Stimulated activated CD4-positive, alpha-beta T cell treated with anti-CD3 and anti-CD28 coated beads, Interleukin-2, amount 100 ng/mL, for 24 hours (primary cell): ENCODE results near the gene AGRN.
"Not testable (repeated sequence)": the region's sequence is repeated elsewhere in the genome, so short reads cannot be mapped to it uniquely, and the experiment has no call there.

Experiments
- DNase-seq, 2 donors: peaks; one replicate each; pipeline ENCODE4 v3.0.0-alpha.2; 2020

Gene AGRN

DNA sequence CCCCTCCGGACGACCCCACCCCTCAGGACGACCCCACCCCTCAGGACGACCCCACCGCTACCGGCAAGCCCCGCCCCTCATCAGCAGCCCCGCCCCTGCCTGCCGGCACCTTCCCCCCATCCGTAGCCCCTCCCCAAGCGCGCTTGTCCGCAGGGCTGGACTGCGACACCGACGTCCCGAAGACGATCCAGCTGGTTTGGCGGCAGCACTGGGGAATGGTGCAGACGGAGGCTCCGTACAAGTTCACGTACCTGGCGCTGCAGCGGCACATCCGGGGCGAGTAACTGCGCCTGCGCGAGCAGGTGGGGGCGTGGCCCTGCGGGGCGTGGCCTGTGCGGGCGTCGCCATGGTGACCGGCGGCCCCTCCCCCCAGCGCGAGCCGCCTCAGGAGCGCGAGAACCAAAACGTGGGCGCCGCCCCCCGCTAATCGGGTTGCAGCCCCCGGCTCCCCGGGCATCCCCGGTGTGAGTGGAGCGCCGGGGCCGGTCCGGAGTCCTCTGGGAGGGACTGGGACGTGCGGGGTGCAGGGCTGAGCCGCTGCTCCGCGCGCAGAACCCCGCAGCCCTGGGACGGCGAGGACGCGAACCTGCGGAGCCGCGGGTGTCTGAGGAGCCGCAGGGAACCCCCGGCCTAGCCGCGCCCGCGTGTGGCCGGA is 49.3 kb downstream of the AGRN start:
- peak; percentile 90 for DNase-seq

DNA sequence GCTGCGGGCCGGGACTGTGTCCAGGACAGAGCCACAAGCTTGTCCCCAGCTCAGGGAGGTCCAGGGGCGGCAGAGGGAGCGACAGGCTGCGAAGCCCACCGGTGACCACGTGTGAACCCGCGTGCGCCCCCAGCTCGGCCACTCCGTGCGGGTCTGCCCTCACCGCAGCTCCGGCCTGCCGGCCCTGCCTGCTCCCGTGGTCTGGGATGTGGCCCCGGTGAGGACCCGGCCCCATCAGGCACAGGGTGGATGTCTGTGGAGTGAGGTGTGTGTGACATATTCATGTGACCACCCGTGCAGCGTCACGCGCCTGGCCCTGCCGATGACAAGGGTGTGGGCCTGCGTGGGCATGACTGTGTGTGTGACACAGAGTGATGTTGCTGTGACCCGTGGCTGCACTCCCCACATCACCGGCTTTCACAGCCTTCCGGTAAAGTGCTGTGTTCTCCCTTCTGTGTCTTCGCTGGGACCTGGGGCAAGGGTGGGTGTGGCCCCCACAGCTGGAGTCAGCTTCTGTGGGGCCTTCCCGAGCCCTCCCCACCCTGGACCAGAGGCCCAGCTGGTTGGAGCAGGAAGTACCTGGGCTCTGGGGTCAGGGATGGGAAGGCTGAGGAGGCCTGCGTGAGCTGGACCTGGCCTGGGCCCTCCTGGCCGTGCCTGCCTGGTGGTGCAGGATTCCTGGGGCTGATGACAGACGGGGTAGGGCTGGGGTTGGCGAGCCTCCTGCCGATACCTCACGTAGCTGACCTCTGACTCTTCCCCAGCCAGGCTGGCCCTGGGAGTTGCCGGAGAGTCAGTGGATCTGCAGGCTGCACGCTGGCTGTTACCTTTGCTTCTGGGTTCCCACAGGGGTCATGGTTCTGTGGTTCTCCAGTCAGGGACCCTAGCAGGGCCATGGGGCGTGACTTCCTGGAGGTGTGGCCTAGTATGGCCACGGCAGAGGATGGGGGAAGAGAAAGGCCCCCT is 50.1 kb downstream of the AGRN start:
- DNase-seq, result no peak

DNA sequence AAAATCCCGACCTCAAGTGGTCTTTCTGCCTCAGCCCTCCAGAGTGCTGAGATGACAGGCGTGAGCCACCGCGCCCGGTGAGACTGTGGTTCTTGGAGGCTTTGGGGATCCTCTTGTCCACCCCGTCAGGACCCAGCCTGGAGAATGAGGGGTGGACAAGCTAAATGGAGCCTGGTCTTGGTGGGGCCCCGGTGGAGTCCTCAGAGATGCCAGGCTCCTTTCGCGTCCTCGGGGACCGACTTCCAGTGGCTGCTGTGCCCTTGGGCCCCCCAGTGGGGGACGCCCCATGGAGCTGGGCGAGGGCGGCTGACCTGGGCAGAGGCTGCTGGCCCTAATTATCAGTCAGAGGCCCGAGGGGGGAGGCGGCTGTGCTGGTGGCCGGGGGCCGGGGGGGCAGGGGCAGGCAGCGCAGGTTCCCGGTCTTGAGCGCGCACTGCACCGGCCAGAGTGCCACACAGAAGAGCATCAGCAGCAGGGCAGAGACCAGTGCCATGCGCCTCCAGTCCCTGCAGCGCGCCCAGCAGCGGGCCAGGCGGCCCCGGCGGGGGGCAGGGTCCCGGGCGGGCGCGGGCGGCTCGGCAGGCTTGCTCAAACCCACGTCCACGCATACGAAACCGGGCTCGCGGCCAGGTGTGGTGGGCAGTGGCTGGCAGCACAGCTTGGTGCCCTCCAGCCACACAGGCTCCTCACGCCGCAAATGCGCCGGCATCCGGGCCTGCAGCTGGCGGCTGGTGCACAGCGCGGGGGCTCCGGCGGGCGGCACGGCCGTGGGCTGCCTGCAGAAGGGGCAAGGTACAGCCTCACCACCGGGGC is 51.8 kb downstream of the AGRN start:
- DNase-seq, result no peak

DNA sequence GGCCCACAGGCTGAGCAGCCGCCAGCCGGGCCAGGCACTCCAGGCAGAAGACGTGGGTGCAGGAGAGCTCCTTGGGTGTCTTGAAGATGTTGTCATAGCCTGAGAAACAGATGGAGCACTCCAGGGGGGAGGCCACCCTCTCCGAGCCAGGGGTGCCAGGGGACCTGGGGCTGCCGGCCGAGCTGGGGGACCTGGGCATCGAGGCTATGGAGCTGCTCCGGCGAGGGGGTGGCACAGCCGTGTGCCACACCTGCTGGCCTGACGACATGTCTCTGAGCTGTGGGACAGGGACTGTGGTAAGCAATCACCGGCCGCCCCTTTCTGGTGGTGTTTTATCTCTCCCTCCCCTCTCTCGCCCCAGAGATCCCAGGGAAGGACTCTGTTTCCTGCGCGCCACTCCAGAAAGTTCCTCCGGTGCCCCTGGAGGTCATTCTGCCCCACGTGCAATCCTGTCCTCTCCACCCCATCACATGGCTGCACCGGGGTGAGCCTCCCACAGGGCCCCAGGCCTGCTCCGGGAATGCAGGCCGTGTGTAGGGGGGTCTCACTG is 52.5 kb downstream of the AGRN start:
- DNase-seq, result no peak

DNA sequence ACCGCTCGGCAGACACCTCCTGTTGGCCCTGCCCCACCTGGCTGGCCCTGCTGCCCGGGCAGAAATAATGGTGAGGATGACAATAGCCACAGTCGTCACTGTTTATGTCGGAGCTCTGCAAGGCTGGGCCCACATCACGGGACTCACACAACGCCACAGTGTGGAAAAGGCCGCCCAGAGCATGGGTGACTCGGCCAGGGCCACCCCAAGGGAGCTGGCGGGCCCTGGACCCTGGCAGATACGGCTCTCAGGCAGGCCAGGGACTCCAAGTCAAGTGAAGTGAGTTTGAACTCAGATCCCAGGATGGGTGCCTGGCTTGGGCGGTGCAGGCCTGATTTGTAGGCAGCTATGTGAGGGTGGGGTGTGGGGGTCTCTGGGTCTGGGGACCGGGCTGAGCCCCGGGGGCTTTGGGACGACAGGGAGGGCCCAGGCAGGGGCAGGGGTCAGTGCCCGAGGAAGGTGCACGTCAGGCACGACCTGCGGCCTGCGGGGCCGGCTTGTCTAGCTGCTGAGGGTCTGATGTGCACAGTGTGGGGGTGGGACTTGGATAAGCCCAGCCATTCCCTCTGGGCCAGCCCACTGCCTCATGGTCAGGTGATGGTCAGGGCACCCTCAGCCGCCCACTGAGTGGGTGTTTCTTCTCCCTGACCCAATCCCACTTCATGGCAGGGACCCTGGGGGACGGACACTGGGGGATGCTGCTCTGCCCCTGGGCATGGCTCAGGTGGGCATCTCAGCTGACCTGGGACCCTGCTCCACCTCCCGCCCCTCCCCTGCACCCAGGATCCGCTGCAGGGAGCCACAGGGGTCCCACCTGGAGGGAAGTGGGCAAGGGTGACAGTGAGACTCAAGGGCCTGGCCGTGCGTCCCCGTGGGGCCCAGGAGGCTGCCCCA is 53.2 kb downstream of the AGRN start:
- no peak for DNase-seq

DNA sequence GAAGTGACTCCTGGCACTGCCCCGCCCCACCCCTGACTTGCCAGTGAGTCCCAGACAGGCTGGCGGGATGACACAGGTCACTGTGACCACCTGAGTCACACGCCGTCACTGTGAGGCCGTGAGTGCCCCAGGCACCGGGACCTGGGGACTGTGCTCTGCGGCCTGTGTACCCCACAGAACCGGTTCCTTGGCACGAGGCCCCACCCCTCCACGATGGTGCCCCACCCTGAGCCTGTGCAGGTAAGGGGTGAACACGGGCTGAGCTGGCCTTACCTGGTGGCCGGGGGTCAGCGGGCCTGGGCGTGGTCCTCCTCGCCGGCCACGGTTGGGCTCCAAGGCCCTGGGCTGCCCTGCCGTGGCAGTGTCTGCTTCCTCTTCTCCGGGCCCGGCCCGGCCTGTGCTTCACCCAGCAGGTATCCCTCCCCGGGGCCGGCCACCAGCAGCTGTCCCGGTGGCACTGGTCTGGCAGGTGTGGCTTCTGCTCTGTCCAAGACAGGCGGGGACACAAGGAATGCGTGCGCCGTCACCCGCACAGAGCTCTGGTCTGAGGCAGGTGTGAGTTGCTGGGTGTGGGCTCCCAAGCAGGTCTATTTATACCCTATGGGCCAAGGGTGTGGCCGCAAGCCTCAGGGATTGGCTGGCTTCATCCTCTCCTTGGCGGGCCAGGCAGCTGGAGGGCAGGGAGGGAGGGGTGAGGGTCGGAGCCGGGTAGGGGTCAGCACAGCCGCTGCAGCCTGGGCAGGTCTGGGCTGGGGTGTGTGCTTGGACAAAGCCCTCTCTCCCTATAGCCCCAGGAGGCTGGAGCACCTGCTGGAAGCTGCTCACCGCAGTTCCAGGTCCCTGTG is 54.0 kb downstream of the AGRN start, which contains the start of gene RNF223:
TSS of gene RNF223 (minus strand) at position 564 of the 845 bp plus-strand sequence. CDS start 1,740 bp downstream, outside the sequence.
- no peak for DNase-seq

DNA sequence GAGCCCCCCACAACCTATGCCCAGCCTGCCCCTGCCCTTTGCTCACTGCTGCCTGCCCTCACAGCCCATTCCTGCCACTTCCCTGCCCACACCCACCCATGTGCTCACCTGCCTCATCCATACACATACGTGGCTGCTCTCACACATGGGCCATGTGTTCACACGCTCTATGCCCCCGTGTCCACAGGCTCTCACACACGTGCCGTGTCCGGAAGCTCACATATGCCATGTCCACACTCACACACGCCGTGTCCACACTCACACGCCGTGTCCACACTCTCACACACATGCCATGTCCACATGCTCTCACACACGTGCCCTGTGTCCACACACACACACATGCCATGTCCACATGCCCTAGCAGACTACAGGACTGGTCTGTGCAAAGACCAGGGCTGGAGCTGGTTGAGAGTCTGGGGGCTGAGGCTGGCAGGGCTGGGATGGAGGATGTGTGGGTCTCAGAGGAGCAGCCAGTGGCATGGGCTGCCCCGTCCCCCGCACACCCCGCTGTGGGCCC is 54.8 kb downstream of the AGRN start:
- no peak for DNase-seq

DNA sequence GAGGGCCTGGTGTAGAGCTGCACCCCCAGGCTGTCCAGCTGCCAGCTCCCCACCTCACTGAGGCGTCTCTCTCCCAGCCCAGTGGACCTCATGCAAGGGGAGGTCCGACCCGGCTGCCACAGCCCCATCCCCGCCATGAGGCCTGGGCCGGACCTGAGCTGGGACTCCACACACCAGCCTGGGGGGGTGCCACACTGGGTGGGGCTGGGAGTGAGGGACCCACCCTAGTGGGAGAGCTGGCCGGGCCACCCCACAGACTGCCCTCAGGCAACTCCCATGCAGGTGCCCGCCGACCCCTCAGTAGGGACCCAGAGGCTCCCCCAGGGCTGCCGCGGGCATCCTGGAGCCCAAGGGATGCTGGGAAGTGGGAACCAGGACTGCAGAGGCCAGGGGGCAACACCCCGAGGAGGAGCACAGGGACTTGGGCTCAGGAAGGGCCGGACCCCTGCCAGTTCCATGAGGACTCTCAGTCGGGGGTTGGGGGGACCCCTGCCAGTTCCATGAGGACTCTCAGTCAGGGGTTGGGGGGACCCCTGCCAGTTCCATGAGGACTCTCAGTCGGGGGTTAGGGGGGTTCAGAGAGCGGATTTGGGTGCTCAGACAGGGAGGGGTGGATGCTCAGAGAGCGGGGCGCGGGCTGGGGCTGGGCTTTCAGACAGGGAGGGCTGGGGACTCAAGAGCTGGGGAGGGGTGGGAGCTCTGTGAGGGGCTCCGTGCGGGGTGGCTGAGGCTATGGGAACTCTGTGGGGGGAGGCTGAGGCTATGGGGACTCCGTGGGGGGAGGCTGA is 55.4 kb downstream of the AGRN start:
- DNase-seq, result no peak

DNA sequence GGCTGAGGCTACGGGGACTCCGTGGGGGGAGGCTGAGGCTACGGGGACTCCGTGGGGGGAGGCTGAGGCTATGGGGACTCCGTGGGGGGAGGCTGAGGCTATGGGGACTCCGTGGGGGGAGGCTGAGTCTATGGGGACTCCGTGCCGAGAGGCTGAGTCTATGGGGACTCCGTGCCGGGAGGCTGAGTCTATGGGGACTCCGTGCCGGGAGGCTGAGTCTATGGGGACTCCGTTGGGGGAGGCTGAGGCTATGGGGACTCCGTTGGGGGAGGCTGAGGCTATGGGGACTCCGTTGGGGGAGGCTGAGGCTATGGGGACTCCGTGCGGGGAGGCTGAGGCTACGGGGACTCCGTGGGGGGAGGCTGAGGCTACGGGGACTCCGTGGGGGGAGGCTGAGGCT is 57.5 kb downstream of the AGRN start:
- DNase-seq, result not testable (repeated sequence)

DNA sequence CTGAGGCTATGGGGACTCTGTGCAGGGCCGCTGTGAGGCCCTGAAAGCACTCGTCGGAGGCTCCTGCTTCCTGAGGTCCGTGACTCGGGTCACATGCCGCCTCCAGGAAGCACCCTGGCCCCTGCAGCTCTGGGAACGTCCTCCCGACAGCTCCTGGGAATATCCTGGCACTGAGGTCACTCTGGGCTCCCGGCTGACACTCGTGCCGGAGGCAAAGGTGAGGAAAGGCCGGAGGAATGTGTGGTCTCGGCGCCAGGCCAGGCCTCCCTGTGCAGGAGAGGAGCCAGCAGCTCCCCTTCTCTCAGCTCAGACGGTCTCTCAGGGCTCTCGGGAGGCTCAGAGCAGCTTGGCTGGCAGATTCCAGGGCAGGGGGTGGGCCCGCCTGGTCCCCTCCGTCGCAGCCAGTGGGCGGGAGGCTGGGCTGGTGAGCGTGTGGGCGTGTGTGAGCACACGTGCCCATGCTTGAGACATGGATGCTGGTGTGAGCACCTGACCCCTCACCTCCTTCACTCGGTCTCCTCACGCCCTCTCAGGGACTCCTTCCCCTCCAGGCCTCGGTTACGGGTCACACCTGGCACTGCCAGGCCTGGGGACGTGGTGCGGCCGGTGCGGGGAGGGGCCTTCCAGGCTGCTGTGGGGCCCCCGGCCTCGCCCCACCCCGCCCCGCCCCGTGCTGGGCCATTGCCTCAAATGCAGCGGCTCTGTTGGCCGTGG is 59.6 kb downstream of the AGRN start:
- DNase-seq, result peak; percentile 48 to 52

DNA sequence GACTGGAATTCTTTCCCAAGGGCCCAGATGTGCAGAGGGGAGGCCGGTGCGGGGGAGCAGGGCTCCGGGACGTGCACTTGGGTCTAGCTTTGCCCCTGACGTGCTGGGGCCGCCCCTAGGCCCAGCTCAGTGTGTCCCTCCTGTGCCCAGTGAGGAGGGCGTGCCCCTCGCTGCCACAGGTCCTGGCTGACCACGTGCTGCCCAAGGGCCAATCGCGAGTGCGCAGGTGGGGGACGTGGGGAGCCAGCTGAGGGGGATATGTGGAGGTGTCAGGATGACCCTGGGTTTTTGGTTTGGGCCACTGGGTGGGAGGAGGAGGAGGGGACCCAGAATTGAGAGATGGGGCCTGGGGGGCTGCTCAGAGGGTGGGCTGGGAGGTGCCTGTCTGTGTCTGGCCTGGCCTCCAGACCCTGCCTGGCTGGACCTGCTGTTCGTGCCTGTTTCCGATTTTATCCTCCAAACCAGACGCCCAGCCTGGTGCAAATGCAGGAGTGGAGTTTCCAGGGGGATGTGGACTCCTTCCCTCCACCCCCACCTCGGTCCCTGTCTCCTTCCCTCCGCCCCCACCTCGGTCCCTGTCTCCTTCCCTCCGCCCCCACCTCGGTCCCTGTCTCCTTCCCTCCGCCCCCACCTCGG is 60.3 kb downstream of the AGRN start:
- peak in 1 of 2 donors; percentile 29 for DNase-seq

DNA sequence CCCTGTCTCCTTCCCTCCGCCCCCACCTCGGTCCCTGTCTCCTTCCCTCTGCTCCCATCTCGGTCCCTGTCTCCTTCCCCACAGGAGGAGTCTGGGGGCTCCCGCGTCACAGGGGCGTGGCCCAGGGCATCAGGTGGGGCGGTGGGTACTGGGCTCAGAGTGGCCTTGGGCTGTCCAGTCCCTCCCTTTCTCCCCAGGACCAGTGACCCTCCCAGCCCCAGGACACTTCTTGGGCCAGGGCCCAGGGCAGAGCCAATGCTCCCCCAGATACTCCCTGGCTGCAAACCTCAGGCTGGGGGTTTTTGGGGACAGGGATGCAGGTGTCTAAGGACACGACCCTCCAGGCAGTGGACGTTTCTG is 61.0 kb downstream of the AGRN start:
- DNase-seq, result no peak

DNA sequence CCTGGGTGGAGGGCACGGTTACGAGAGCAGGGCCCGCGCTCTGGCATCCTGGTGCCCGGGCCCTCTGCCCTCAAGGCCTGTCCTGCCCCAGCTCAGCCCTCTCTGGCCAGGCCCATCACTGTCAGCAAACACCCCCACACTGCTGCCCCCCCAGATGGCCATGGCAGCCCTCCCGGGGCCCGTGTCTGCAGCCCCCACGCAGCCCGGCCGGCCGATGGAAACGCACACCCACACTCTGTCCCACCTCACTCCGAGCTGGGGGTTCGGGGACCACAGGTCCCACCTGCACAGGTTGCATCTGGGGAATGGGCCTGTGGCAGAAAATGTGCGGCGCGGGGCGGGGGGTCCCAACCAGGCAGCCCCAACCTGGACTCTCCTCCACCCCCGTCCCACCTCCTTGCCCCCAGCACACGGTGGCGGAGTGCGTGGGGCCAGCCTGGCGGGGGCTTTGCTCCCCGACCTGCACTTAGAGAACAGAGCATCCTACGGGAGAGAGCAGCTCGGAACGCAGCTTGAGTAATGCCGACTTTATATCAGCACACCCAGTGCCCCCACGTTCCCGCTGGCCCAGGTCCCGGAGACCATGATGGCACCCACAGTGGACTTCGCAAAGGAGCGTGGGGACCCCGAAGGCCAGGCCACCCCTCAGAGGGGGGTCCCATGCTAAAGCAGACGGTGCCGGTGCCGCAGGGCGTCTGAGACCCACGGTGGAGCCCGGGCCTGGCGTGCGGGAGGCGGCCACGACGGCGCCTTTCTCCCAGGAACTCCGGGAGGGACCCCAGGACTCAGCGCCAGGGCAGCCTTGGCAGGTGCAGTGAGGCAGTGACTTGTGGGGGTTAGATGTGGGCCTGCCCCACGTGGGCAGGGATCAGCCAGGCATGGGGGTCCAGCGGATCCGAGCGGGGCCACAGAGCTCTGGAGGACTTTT is 61.7 kb downstream of the AGRN start:
- DNase-seq, result no peak

DNA sequence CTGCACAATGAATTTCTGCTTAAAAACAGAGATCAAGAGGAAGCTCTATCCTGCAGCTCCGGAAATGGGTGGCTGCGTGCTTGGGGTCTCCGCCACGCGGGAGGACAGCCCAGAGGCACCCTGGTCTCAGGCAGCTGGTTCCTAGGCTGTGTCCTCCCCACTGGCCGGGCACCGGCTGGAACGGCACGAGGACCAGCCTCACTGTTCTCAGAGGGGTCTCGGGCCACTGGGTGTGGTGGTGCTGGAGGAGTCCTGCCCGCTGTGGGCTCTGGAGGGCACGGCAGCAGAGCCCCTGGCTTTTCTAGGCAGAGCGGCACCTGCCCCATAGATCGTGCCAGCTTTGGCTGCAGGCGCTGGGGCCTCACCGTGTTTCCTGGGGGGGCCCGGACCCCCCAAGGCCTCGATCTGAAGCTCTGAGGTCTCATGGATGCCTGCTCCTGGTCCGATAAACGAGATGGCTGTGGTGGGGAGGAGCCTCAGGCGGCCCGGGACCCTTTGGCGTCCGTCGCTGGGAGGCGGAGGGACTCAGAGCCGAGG is 62.4 kb downstream of the AGRN start:
- DNase-seq, result no peak

DNA sequence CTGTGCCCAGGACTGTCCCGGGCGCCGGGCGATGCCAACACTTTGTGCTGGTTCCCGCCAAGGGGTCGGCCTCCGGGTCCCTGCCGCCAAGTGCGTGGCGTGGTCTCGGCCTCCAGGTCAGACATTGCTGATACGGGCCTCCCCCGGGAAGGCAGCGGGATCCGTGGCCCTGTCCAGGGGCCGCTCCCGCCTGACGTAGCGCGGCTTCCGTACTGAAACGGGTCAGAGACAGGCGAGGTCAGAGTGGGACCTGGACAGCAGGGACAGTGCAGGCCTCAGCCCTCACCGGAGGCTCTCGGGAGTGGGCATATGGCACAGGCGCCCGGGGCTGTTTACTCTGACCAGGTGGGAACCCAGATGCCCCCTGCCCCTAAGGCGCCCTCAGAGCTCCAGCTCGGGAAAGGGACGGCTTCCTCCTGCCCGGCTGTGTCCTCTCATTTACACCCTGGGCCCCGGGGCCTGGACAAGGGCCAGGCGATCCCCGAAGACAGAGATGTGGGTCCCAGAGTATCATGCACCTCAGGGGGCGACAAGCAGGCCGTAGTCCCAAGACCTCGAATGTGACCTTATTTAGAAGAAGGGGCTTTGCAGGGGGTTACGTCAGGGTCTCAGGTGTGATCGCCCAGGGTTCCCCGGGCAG is 63.0 kb downstream of the AGRN start:
- DNase-seq, result peak in 1 of 2 donors; percentile 0
